GM19455 (cell line): Measurements from ENCODE around the gene DEAF1.
"Not testable (repeated sequence)": the region's sequence is repeated elsewhere in the genome, so short reads cannot be mapped to it uniquely, and the experiment has no call there.

Experiments used
- ATAC-seq: cut with Tn5 transposase; IDR thresholded peaks from one replicate; pipeline ENCODE4 v1.9.1; 2021; ENCODE audit not compliant: unreplicated experiment

DEAF1 gene

DNA sequence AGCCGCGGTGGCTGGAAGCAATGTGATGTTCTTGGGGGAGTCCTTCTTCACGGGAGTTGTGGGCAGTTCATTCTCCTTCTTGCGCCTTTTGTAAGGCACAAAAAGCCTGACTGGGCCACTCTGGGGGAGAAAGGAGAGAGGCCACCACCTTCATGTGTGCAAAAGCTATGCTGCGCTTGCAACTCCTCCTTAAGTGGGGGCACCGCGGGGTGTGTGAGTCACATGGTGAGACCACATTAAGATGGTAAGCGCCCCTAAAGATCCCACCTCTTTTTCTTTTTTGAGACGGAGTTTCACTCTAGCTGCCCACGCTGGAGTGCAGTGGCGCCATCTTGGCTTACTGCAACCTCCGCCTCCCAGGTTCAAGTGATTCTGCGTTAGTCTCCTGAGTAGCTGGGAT, 14.1 kb downstream of the DEAF1 start:
- no peak for ATAC-seq

DNA sequence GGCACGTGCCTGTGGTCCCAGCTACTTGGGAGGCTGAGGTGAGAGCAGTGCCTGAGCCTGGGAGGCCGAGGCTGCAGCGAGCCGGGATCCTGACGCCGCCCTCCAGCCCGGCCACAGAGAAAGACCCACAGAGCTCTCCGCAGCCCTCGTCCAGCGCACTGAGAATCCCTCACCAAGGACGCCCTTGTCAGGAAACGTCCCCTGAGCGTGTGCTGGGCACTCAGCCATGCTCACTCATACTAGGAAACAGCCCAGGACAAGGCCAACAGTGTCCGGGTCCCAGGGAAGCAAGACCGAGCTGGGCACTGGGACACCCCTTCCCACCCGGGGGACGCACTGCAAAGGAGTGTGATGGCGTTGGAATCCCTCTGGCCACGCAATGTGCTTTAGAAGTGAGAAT, 14.5 kb downstream of the DEAF1 start:
- ATAC-seq: no peak

DNA sequence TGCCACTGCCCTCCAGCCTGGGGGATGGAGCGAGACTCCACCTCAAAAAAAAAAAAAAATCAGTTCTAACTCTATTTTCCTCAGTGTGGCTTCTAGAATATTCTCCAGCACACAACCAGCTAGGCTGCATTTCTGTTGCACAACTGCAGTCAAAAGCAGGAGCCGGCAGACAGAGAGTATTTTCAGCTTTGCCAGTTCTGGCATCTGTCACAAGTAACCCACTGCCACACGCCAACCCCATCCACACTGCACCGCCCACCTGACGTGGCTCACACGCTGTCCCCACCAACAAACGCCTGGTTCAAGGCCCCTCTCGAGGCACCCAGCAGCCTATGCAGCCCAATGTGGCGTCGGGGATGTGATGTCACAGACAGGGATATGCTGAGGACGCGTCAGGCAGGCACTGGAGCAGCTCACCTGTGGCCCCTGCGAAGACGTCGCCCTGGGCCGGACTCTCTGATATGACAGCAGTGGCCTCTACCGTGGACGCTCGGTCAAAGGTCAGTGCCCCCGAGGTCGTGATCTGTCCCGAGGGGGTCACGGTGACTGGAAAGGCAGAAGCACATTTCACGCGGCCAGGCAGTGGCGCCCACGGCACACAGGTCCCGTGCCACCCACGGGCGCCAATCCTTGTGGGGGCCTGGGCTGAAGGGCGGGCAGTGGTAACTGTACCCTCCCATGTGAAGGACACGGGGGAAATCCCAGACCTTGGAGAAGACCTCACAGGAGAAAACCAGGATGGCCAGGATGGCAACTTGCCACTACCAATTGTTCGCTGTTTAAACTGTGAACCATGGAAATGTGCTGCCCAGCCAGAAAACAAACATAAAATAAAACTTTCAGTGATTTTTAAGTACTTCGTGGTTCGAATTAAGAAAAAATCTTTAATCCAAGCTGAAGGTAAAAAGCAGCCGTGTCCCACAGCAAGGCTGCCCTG, 15.5 kb downstream of the DEAF1 start:
- ATAC-seq: no peak

DNA sequence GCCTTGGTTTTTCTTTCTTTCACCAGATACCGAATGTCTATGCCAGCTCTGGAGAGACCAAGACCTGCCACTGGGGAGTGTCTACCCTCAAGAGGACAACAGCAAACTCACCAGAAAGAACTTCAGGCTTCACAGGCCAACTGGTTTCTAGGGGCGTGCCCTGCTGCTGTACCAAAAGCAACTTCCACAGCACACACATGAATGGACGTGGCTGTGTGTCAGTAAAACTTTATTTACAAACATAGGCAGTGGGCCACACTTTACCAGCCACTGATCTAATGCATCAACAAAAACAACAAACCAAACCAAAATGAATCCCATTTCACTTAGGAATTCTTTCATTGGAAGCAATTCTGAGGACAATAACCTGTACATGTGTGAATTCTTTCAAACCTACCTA, 16.7 kb downstream of the DEAF1 start:
- no peak for ATAC-seq

DNA sequence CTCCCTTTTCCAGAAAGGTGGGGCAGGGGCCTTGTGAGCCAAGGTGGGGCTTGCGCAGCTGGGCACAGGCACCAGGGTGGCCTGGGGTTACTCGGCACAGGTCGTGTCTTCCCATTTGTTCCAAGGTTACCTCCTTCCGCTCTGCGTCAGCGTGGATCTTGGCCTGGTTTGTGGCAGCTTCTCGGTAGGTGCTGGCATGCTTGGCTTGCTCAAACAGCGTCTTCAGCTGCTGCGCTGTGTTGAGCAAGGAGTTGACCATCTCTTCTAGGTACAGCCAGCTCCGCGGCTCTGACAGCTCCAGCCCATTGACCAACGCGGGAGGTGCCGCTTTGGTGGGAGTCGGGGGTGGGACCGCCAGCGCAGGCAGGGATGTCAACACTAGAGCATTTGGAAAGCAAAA, 20.6 kb downstream of the DEAF1 start:
- no peak for ATAC-seq

DNA sequence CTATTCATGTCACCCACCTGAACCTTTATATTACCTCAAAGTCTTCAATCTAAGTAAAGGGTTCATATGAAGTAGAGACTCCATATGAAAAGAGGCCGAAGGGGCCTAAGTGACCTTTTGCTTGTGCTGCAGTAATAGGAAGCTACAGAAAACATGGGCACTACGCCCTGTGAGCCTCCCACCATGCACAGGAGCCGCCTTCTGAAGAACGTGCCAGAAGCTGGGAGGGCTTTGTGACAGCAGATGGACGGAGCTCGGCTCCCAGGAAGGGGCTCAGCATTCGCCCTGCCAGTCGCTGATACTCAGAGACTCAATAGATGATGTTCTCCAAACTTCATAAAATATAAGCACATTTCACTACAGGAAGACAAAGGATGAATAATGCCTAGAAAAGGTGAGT, 21.2 kb downstream of the DEAF1 start:
- no peak for ATAC-seq

DNA sequence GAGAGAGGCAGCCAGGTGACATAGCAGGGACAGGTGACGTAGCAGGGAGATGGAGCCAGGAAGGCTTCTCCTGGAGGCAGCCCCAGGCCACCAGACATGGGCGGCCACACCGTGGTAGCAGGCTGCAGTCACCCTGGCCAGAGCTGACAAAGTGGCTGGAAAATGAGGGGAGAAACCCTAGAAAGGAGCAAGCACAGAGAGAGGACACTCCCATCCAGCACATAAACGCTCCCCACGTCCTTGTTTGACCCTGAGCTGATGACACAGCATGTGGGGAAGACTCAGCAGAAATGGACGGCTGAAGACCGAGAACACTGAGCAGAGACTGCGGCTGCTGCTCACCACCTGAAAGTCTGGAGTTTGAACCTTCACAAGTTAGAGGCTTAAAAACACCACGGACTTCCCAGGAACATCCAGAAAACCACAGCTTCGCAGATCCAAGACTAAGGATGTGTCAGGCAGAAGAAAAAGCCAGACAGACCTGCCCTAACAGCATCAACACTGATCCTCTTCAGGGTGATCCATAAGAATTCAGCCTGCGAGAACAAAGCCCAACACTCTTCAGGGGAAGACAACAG, 29.2 kb downstream of the DEAF1 start:
- ATAC-seq: no peak

DNA sequence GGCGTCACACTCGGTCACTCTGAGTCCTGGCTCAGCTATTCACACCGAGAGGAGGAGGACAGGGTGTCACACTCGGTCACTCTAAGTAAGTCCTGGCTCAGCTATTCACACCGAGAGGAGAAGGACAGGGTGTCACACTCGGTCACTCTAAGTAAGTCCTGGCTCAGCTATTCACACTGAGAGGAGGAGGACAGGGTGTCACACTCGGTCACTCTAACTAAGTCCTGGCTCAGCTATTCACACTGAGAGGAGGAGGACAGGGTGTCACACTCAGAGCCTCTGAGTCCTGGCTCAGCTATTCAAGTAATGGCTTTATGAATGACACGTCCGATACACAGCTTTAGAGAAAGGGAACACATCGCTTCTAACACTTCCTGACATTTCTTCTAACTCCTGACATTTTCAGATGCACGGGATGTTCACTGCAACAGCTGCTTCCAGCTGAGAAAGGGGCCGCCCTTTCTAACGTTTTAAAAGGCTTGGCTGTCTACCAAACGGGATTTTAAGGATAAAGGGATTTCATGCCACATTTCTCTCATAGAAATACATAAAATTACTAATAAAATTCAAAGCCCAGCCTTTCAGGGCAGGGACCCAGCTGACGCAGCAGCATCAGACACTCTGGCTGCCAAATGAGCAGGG, 29.8 kb downstream of the DEAF1 start:
- ATAC-seq: no peak

DNA sequence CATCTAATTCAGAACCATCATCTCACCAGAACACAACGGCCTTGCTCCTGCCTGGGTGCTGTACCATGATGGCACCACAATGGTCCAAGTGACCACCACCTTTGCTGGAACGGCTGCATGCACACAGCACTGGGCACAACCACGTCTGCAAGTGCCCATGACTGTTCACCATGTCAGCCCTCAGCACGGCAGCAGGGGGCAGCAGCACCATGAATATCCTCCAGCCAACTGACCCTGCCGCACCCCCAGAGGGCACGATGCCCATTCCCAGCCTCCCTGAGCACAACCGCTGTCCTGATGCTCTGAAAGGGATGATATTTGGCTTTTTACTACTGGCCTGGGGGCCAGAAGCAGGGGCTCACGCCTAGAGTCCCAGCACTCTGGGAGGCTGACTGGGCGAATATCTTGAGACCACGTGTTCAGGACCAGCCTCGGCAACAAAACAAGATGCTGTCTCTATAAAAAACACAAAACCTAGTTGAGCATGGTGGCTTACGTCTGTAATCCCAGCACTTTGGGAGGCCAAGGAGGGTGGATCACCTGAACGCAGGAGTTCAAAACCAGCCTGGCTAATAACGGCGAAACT, 32.2 kb downstream of the DEAF1 start:
- no peak for ATAC-seq

DNA sequence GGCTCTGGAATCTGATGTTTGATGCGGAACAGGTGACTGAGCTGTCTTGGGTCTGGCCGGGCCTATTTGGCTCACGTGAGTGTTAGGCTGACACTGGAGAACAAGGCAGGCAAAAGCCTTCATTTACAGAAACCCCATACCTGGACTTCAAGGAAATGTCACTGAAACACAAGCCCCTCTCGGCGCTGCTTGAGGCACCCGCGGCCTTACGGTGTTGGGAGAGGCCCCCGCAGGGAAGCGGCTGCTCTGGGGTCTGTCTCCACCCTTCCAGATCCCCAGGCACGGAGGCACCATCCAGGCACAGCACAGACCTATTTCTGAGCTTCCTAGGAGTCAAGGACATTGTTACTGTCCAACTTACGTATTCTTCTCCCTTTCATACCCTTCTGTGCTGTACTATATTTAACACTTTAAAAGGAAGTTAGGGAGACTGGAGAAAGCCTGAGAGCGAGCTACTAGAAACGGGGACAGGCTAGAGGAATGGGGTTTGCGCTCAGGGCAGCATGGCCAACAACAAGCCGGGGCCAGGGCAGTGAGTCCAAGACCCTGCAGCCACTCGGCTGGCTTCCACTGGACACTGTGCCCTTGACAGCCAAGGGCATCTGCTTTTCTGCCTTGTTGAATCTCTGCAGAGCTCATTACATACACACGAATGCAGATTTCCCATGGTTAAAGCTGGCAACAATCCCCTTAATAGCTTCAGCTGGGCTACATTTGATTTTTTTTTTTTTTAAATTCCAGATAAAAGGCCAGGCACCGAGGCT, 34.2 kb downstream of the DEAF1 start:
- ATAC-seq: no peak

DNA sequence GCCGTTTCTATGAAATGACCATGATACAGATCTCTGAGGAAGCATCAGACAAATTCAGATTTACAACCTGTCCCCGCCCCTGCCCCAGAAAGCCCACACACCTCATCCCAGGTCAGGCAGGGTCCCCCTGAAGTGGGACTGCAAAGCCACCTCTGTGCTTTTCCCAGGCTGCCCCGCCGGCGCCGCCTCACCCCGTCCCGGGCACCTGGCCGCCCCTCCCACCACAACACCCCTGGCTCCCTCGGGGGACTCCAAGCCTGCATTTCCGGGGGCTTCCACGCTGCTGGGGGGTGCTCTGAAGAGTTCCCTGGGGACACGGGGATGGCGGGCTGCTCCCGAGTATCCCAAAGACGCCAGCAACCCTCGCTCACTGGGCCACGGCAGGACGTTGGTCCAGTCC, 34.7 kb downstream of the DEAF1 start:
- no peak for ATAC-seq

DNA sequence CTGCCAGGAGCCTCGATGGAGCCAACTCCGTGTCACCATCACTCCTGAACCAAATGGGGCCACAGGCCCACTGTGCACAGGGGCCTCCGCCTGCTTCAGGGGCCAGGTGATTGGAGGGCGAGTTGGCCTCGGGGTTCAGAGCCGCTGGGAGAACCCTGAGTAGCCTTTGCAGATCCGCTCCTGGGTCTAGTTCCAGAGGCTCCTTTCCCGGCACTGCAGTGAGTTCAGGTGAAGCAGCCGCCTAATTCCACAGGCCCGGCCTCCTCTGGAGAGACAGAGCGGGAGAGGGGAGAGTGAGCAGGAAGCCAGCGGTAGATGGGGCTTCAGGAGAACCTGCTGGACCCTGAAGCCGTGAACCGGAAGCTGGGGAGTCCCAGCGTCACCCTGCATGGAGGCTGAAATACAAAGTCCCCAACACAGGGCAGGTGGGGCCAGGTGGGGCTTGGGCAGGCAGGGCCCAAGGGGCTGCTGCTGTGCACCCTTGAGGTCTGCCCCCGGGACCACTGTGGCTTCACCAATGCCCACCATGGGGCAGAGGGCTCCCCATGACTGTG, 35.4 kb downstream of the DEAF1 start:
- ATAC-seq: no peak

DNA sequence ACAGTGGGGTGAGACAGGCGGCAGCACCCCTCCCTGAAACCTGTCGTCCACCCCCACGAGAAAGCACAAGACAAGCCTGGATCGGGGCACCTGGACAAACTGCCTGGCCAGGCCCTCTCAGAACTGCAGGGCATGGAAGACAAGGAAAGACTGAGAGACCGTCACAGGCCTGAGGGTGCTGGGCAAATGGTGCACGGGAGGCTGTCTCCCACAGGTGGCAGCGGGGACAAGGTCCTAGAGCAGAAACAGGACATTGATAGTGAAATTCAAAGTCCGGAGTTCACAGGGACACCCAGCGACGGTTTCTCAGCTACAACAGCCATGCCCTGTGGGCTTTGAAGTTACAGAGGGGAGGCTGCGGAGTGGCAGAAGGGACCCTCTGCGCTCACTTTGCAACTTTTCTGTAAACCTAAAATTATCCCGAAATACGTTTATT, 37.3 kb downstream of the DEAF1 start:
- ATAC-seq: no peak

DNA sequence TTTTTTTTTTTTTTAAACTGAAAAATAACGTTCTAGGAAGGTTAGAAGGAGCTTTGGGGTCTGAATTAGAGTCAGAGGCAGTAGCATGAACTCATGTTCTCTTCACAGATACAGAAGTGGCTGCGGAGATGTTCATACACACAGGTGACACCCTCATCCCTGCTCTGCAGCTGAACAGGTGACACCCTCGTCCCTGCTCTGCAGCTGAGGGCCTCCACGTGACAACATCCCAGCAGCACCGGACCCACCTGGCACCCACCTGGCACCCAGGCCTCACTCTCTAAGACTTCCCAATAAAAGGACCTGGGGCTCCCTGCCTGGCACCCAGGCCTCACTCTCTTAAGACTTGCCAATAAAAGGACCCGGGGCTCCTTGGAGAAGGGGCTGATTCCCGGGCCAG, 38.2 kb downstream of the DEAF1 start:
- ATAC-seq: no peak

DNA sequence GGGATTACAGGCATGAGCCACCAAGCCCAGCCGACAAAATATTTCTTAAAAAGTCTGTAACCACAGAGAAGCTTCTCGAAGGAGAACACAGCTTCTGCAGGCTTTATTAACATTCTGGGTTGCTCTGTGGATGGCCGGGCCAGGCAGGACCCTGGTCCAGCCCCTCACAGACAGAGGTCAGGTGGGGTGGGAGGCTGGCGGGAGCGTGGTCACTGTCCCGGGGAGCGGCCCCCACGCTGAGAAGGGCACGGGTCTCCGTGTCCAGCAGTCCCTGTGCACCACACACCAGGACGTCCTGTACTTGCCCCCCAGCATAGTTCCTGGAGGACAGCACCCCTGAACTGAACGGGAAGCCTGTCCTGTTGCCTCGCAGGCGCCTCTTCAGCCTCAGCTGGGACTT, 38.6 kb downstream of the DEAF1 start:
- no peak for ATAC-seq

DNA sequence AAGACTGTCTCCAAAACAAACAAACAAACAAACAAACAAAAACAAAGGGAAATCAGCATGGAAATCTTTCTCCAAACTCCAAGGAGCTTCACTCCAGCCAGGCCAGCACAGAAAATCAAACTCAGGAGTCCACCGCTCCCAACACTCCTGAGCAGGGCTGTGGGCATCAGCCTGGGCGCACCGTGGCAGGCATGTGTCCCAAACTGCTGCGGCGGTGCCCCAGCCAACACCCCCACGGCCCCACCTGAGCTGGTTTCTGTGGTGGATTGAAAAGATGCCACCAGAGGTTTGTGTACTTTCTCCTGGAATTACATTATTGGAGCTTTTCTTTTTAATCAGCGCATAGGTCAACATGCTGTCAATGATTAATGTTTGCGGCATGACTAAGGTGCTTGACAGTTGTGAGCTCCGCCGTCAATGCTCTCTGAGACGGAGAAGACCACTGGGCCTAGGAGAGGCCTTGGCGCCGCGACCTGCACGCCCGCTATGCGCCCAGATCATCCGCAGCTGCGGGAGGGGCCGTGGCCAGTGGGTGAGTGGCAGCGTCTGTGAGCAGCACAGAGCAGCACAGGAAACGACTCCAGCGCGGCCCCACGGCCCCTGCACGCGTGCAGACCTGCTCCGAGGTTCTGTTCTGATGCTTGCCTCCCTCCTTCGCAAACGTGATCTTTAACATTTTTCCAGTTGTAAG, 39.8 kb downstream of the DEAF1 start:
- ATAC-seq: no peak

DNA sequence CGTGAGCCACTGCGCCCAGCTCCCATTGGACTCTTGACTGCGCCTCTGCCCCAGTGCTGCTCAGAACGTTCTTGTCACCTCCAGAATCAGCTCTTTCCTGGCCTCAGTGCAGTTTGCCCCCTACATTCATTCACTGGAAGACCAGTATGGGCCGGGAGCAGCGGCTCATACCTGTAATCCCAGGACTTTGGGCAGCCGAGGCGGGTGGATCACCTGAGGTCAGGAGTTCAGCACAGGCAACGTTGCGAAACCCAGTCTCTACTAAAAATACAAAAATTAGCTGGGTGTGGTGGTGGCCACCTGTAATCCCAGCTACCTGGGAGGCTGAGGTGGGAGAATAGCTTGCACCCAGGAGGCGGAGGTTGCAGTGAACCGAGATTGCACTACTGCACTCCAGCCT, 40.6 kb downstream of the DEAF1 start:
- ATAC-seq: not testable (repeated sequence)

DNA sequence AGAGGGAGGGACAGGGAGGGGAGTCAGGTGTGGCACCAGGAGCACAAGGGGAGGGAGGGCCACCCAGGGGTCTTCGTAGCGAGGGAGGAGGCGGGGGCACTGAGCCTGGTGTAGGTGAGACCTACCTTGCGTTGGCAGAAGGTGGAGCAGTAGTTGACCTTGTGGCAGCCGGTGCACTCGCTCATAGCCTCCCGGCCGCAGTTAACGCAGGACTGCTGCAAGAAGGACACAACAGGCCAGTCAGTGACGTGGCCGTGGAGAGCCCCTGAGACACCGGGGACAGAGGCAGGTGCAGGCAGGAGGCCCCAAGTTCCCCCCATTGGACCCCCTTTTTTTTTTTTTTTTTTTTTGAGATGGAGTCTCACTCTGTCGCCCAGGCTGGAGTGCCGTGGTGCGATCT, 41.2 kb downstream of the DEAF1 start:
- ATAC-seq: no peak

DNA sequence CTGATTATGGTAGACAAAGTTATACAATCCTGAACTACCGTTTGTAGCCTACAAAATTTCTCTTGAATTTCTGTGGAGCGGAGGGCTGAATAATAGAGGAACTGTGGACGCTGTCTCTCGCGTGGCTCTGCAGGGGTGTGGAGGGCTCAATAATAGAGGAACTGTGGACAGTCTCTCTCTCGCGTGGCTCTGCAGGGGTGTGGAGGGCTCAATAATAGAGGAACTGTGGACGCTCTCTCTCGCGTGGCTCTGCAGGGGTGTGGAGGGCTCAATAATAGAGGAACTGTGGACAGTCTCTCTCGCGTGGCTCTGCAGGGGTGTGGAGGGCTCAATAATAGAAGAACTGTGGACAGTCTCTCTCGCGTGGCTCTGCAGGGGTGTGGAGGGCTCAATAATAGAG, 41.9 kb downstream of the DEAF1 start:
- not testable (repeated sequence) for ATAC-seq

DNA sequence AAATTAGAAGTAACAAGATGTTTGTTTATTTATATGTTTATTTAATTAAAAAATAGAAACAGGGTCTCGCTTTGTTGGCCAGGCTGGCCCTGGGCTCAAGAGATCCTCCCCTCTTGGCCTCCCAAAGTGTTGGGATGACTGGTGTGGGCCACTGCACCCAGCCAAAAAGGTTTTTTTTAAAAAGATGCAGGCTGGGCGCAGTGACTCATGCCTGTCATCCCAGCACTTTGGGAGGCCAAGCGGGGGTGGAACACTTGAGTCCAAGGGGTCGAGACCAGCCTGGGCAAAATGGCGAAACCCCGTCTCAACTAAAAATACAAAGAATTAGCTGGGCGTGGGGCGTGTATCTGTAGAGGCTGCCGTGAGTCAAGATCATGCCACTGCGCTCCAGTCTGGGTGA, 44.5 kb downstream of the DEAF1 start:
- no peak for ATAC-seq
